GM19455 (cell line): ENCODE data around the gene PSMD11.
"Not testable (repeated sequence)": the region's sequence is repeated elsewhere in the genome, so short reads cannot be mapped to it uniquely, and the experiment has no call there.

Source experiments
- ATAC-seq: cut with Tn5 transposase; IDR thresholded peaks from one replicate; pipeline ENCODE4 v1.9.1; 2021; ENCODE audit not compliant: unreplicated experiment

The PSMD11 gene

GRCh38 chr17:32510466-32510865 lies 66.2 kb downstream of the PSMD11 start:
- no peak for ATAC-seq

GRCh38 chr17:32512328-32512727 lies 68.0 kb downstream of the PSMD11 start:
- ATAC-seq = no peak

GRCh38 chr17:32513579-32513978 lies 69.3 kb downstream of the PSMD11 start:
- ATAC-seq = no peak

- ATAC-seq = no peak
Observed at GRCh38 chr17:32514606-32515005, 70.3 kb downstream of the PSMD11 start.

GRCh38 chr17:32515677-32516383 lies 71.5 kb downstream of the PSMD11 start:
- ATAC-seq = no peak

- no peak for ATAC-seq
Observed at GRCh38 chr17:32516450-32516849, 72.1 kb downstream of the PSMD11 start.

- ATAC-seq = no peak
Observed at GRCh38 chr17:32516940-32517701, 72.8 kb downstream of the PSMD11 start.

- no peak for ATAC-seq
Observed at GRCh38 chr17:32517982-32518381, 73.7 kb downstream of the PSMD11 start.

GRCh38 chr17:32518646-32519227 lies 74.4 kb downstream of the PSMD11 start:
- no peak for ATAC-seq

- no peak for ATAC-seq
Observed at GRCh38 chr17:32519228-32520103, 75.2 kb downstream of the PSMD11 start.

- ATAC-seq = no peak
Observed at GRCh38 chr17:32520104-32520701, 75.9 kb downstream of the PSMD11 start.

- ATAC-seq = no peak
Observed at GRCh38 chr17:32520737-32521404, 76.6 kb downstream of the PSMD11 start.

GRCh38 chr17:32523017-32523680 lies 78.8 kb downstream of the PSMD11 start:
- peak; percentile 51 for ATAC-seq

- ATAC-seq = peak; percentile 51
Observed at GRCh38 chr17:32523827-32524552, 79.7 kb downstream of the PSMD11 start.

- not testable (repeated sequence) for ATAC-seq
Observed at GRCh38 chr17:32524553-32524880, 80.2 kb downstream of the PSMD11 start.

- no peak for ATAC-seq
Observed at GRCh38 chr17:32525122-32525521, 80.8 kb downstream of the PSMD11 start.

- ATAC-seq = no peak
Observed at GRCh38 chr17:32527146-32527545, 82.8 kb downstream of the PSMD11 start.

- no peak for ATAC-seq
Observed at GRCh38 chr17:32528825-32529224, 84.5 kb downstream of the PSMD11 start.

- no peak for ATAC-seq
Observed at GRCh38 chr17:32529604-32530003, 85.3 kb downstream of the PSMD11 start.
